HCT116 (cell line): Measurements from ENCODE around the gene SDC3. TPM values are rescaled to one million over a fixed set of nuclear protein-coding genes. Genes with fewer than 3 reads are reported as not detected.

Experiments used
- ATAC-seq: fragments of 200-7000 bp; cut with Tn5 transposase; 2 replicates; pipeline ENCODE4 v1.9.1; 2020; ENCODE audit warnings: mild to moderate bottlenecking, moderate library complexity
- BruUV-seq: library from RNA; stranded (reverse); fragments of 400-500 nt; replicated peaks from 2 replicates; lab custom pipeline; 2021; lab: Mats Ljungman, UMichigan
- CTCF ChIA-PET: fragments of 300-600 bp; sonication (Branson Sonifier 250); formaldehyde crosslinking; loops from one replicate; lab custom pipeline; 2021; ENCODE audit warnings: antibody characterized with exemption; lab: Charles Lee
- POLR2A ChIA-PET: fragments of 300-600, 350-600 bp; sonication (Branson Sonifier 250); formaldehyde crosslinking; loops from one replicate; lab custom pipeline; 2021; ENCODE audit warnings: antibody characterized with exemption; lab: Charles Lee
- RAD21 ChIA-PET, 2 experiments: fragments of 300-600 bp; sonication (Branson Sonifier 250); formaldehyde crosslinking; loops; one replicate each; lab custom pipeline; 2023; ENCODE audit warnings: low total read pairs in 2 of 2; ENCODE audit not compliant: uncharacterized antibody in 2 of 2, unreplicated experiment in 2 of 2, low non-redundant PET in 1 of 2; lab: Charles Lee
- DNase-seq: peaks from one replicate; pipeline ENCODE4 v3.0.0-alpha.2; 2010; ENCODE audit warnings: low read depth, low spot score
- H2AFZ ChIP-seq: fragments of 200-600 bp; shearing (Covaris generic), sonication (generic); 2 replicates; pipeline ENCODE4 v1.6.1; 2017; ENCODE audit warnings: low read depth, mixed run types, mixed read lengths, antibody characterized with exemption, low read length; ENCODE audit not compliant: poor library complexity, severe bottlenecking
- H3K27ac ChIP-seq: 2 replicates; pipeline ENCODE4 v1.5.1; 2012; ENCODE audit warnings: low read depth, low read length
- H3K27me3 ChIP-seq: fragments of 200-600 bp; sonication (generic); 2 replicates; pipeline ENCODE4 v1.6.1; 2016; ENCODE audit warnings: mixed run types, low read length, mixed read lengths; ENCODE audit not compliant: insufficient read depth
- H3K36me3 ChIP-seq, 2 experiments: fragments of 200-500 bp in 1 of 2; fragments of 200-600 bp in 1 of 2; sonication (Bioruptor generic) in 1 of 2; sonication (generic) in 1 of 2; 2 replicates each; pipeline versions ENCODE4 v1.5.1 to v1.6.1; 2014 to 2016; ENCODE audit warnings: low read length in 2 of 2, inconsistent platforms in 1 of 2, mixed read lengths in 1 of 2, mixed run types in 1 of 2; ENCODE audit not compliant: insufficient read depth in 2 of 2, control insufficient read depth in 1 of 2
- H3K4me1 ChIP-seq, 2 experiments: fragments of 200-600 bp in 1 of 2; sonication (generic) in 1 of 2; 2 replicates each; pipeline versions ENCODE4 v1.5.1 to v1.6.1; 2012 to 2017; ENCODE audit warnings: low read length in 2 of 2, inconsistent platforms in 1 of 2, mild to moderate bottlenecking in 1 of 2, mixed read lengths in 1 of 2, mixed run types in 1 of 2, moderate library complexity in 1 of 2; ENCODE audit not compliant: insufficient read depth in 2 of 2, control insufficient read depth in 1 of 2
- H3K4me2 ChIP-seq: fragments of 200-600 bp; sonication (generic); 2 replicates; pipeline ENCODE4 v1.6.1; 2017; ENCODE audit warnings: mixed run types, low read length, mixed read lengths
- H3K4me3 ChIP-seq, 2 experiments: fragments of 200-600 bp in 1 of 2; sonication (generic) in 1 of 2; replicated peaks in 1 of 2; 2 replicates each; pipeline ENCODE4 v1.5.1; 2011 to 2016; ENCODE audit warnings: low read length in 2 of 2, control low read depth in 1 of 2, low read depth in 1 of 2, mild to moderate bottlenecking in 1 of 2, mixed read lengths in 1 of 2, mixed run types in 1 of 2
- H3K79me2 ChIP-seq: fragments of 200-600 bp; sonication (generic); 2 replicates; pipeline ENCODE4 v1.6.1; 2017; ENCODE audit warnings: mild to moderate bottlenecking, mixed run types, low read length, moderate library complexity, mixed read lengths; ENCODE audit not compliant: insufficient read depth
- H3K9ac ChIP-seq: fragments of 200-600 bp; sonication (generic); 2 replicates; pipeline ENCODE4 v1.6.1; 2016; ENCODE audit warnings: low read length, mixed read lengths
- H3K9me2 ChIP-seq: fragments of 200-600 bp; sonication (generic), shearing (Covaris generic); 2 replicates; pipeline ENCODE4 v1.6.1; 2017; ENCODE audit warnings: mixed run types, mild to moderate bottlenecking, moderate library complexity; ENCODE audit not compliant: insufficient read depth
- H3K9me3 ChIP-seq, 2 experiments: fragments of 200-500 bp in 1 of 2; fragments of 200-600 bp in 1 of 2; sonication (Bioruptor generic) in 1 of 2; sonication (generic) in 1 of 2; 2 replicates each; pipeline ENCODE4 v1.6.1; 2014 to 2017; ENCODE audit warnings: low read length in 2 of 2, mixed read lengths in 2 of 2, inconsistent platforms in 1 of 2, low read depth in 1 of 2, mild to moderate bottlenecking in 1 of 2, mixed run types in 1 of 2, moderate library complexity in 1 of 2; ENCODE audit not compliant: control insufficient read depth in 1 of 2, insufficient read depth in 1 of 2
- H4K20me1 ChIP-seq: fragments of 200-600 bp; sonication (generic), shearing (Covaris generic); 2 replicates; pipeline ENCODE4 v1.6.1; 2017; ENCODE audit warnings: mixed run types, mild to moderate bottlenecking, moderate library complexity; ENCODE audit not compliant: insufficient read depth
- CBX3 ChIP-seq: IDR thresholded peaks from 2 replicates; pipeline ENCODE4 v1.6.1; 2012; ENCODE audit warnings: low read depth
- ELF1 ChIP-seq: IDR thresholded peaks from 2 replicates; pipeline ENCODE4 v1.6.1; 2012; ENCODE audit warnings: low read depth, borderline replicate concordance
- EZH2 ChIP-seq: fragments of 200-600 bp; sonication (generic); IDR thresholded peaks from 2 replicates; pipeline ENCODE4 v1.6.1; 2017; ENCODE audit warnings: antibody characterized with exemption, mixed run types
- JUND ChIP-seq: IDR thresholded peaks from 2 replicates; pipeline ENCODE4 v1.6.1; 2012
- POLR2AphosphoS5 ChIP-seq: IDR thresholded peaks from 2 replicates; pipeline ENCODE4 v1.6.1; 2011; ENCODE audit warnings: mild to moderate bottlenecking, low read depth, low read length, moderate library complexity
- RAD21 ChIP-seq: IDR thresholded peaks from 2 replicates; pipeline ENCODE4 v1.6.1; 2012; ENCODE audit warnings: low read depth, mild to moderate bottlenecking
- SRF ChIP-seq: IDR thresholded peaks from 2 replicates; pipeline ENCODE4 v1.6.1; 2012; ENCODE audit warnings: low read depth
- intact Hi-C: fragments of 100-400 bp; cut with micrococcal nuclease; formaldehyde crosslinking; loops from 2 replicates; pipeline ENCODE4 v1.10.0; 2022
- total RNA-seq: library from RNA; stranded (reverse); gene quantifications from one replicate; pipeline ENCODE4 v1.2.1, GENCODE V29; 2021; ENCODE audit not compliant: unreplicated experiment
- TF ChIP-seq, protein P1 (sequence below): IDR thresholded peaks from 2 replicates; pipeline ENCODE4 v1.6.1; 2011; ENCODE audit warnings: mild to moderate bottlenecking, low read length, moderate library complexity; ENCODE audit not compliant: insufficient replicate concordance; ENCODE audit errors: extremely low read depth
- TF ChIP-seq, protein P2 (sequence below): IDR thresholded peaks from 2 replicates; pipeline ENCODE4 v1.6.1; 2012; ENCODE audit warnings: low read depth

Gene SDC3
- total RNA-seq, 1 experiment from 2014 or later = 40.1 TPM

DNA sequence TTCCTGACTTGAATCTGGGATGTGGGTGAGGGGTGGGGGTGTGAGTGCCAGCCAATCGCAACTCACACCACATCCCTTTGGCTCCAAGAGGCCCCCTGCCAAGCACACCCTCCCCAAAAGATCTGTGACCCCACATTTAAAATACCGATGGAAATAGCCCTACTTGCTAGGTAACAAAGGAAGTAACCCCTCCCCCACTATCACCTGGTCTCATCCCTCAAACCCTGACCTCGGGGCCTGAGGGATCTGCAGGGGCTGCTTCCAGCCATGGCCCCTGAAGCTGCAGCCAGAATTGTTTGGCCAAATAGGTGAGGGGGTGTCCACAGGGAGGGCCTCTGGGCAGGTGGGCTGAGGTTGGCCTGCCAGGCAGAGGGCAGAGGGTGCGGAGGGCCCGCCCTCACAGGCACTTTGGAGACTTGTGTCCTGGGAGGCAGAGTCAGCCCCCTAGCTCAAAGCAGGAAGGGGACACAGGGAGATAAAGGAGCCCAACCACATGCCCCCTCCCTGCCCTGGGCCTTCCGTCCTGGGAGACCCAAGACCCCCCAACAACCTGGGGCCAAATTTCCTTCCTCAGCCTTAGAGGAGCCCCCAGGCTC lies 37.2 kb downstream of the SDC3 start:
- Histone ChIP-seq H3K9me2 (no peaks in the 10 kb centered on the region), H2AFZ (no peak overlapping the region), H3K4me1 (no peaks in the 10 kb centered on the region), H4K20me1 (no peaks in the 10 kb centered on the region), H3K79me2 (no peaks in the 10 kb centered on the region), H3K9me3 (no peaks in the 10 kb centered on the region), H3K4me2 (no peak overlapping the region), H3K4me3 (no peak overlapping the region), H3K27me3 (no peaks in the 10 kb centered on the region), H3K27ac (no peak overlapping the region), H3K36me3 (no peaks in the 10 kb centered on the region; a peak in 1 of 4 replicates), H3K9ac (no peak overlapping the region)
- CTCF ChIA-PET = no interaction called here
- BruUV-seq = no TSS peak
- TF ChIP-seq, protein P1, sequence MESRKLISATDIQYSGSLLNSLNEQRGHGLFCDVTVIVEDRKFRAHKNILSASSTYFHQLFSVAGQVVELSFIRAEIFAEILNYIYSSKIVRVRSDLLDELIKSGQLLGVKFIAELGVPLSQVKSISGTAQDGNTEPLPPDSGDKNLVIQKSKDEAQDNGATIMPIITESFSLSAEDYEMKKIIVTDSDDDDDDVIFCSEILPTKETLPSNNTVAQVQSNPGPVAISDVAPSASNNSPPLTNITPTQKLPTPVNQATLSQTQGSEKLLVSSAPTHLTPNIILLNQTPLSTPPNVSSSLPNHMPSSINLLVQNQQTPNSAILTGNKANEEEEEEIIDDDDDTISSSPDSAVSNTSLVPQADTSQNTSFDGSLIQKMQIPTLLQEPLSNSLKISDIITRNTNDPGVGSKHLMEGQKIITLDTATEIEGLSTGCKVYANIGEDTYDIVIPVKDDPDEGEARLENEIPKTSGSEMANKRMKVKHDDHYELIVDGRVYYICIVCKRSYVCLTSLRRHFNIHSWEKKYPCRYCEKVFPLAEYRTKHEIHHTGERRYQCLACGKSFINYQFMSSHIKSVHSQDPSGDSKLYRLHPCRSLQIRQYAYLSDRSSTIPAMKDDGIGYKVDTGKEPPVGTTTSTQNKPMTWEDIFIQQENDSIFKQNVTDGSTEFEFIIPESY = no peak
- TF ChIP-seq, protein P2, sequence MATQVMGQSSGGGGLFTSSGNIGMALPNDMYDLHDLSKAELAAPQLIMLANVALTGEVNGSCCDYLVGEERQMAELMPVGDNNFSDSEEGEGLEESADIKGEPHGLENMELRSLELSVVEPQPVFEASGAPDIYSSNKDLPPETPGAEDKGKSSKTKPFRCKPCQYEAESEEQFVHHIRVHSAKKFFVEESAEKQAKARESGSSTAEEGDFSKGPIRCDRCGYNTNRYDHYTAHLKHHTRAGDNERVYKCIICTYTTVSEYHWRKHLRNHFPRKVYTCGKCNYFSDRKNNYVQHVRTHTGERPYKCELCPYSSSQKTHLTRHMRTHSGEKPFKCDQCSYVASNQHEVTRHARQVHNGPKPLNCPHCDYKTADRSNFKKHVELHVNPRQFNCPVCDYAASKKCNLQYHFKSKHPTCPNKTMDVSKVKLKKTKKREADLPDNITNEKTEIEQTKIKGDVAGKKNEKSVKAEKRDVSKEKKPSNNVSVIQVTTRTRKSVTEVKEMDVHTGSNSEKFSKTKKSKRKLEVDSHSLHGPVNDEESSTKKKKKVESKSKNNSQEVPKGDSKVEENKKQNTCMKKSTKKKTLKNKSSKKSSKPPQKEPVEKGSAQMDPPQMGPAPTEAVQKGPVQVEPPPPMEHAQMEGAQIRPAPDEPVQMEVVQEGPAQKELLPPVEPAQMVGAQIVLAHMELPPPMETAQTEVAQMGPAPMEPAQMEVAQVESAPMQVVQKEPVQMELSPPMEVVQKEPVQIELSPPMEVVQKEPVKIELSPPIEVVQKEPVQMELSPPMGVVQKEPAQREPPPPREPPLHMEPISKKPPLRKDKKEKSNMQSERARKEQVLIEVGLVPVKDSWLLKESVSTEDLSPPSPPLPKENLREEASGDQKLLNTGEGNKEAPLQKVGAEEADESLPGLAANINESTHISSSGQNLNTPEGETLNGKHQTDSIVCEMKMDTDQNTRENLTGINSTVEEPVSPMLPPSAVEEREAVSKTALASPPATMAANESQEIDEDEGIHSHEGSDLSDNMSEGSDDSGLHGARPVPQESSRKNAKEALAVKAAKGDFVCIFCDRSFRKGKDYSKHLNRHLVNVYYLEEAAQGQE = no peak
- TF ChIP-seq ELF1 (no peak), POLR2AphosphoS5 (no peak), RAD21 (no peak), EZH2 (no peak), JUND (no peak), CBX3 (no peak), SRF (no peak)
- RAD21 ChIA-PET = no interaction called here
- no peak for ATAC-seq
- intact Hi-C loops = no loop called here
- DNase-seq = no peak
- POLR2A ChIA-PET = no interaction called here
